GM12873 (cell line): ENCODE measurements around the gene PLEKHN1.

Experiments
- CTCF ChIP-seq: IDR thresholded peaks from 2 replicates; pipeline ENCODE4 v1.5.1; 2012; ENCODE audit warnings: low read depth, mild to moderate bottlenecking, moderate library complexity, low read length, control low read depth; ENCODE audit not compliant: insufficient read depth; ENCODE audit errors: missing control alignments

Gene PLEKHN1

GRCh38 chr1:998745-998994 is 32.4 kb downstream of the PLEKHN1 start:
- TF ChIP-seq CTCF = no peak

GRCh38 chr1:998995-999724 is 32.9 kb downstream of the PLEKHN1 start:
- no peak for TF ChIP-seq CTCF

GRCh38 chr1:999725-1000356 is 33.6 kb downstream of the PLEKHN1 start, which contains the start of gene HES4:
TSS of gene HES4 (minus strand) at chr1:1000097. CDS start at chr1:999973, 124 bp downstream.
- no peak for TF ChIP-seq CTCF

- TF ChIP-seq CTCF = no peak
Measured at GRCh38 chr1:1000357-1001056, 34.2 kb downstream of the PLEKHN1 start.

- TF ChIP-seq CTCF = no peak
Measured at GRCh38 chr1:1001057-1001783, 34.9 kb downstream of the PLEKHN1 start.

- no peak for TF ChIP-seq CTCF
Measured at GRCh38 chr1:1003618-1004419, 37.5 kb downstream of the PLEKHN1 start.
